AG04450 (cell line): ENCODE data around the gene GNA14. TPM values are rescaled to one million over a fixed set of nuclear protein-coding genes. Genes with fewer than 3 reads are reported as not detected.
A peak's percentile ranks its signal among the peaks of the same experiment; 100 is the strongest.

Experiments
- CTCF ChIA-PET: fragments of 300-600, 350-600 bp; formaldehyde crosslinking; extraction: SDS; loops from one replicate; lab custom pipeline; 2022; ENCODE audit warnings: antibody characterized with exemption, inconsistent platforms; lab: Charles Lee
- POLR2A ChIA-PET: fragments of 350-600 bp; formaldehyde crosslinking; extraction: SDS; loops from one replicate; lab custom pipeline; 2021; ENCODE audit warnings: antibody characterized with exemption, inconsistent platforms; lab: Yijun Ruan, JAX
- DNase-seq: peaks from one replicate; pipeline ENCODE4 v3.0.0-alpha.2; 2011; ENCODE audit warnings: low read depth, low spot score
- H3K27ac ChIP-seq: one replicate; pipeline ENCODE4 v1.5.1; 2012; ENCODE audit warnings: low read depth, low read length, control low read depth
- H3K27me3 ChIP-seq: one replicate; pipeline ENCODE4 v1.6.0; 2012; ENCODE audit warnings: low read length; ENCODE audit not compliant: control insufficient read depth, insufficient read depth
- H3K4me3 ChIP-seq: 2 replicates; pipeline ENCODE4 v1.5.1; 2011; ENCODE audit warnings: mild to moderate bottlenecking, low read depth, low read length, control low read depth
- H3K9me3 ChIP-seq: 2 replicates; pipeline ENCODE4 v1.5.1; 2012; ENCODE audit warnings: low read length; ENCODE audit not compliant: control insufficient read depth, insufficient read depth
- polyA plus RNA-seq: library from polyadenylated mRNA; depleted of rRNA; stranded (reverse); fragments of >200 nt; gene quantifications from 2 replicates; pipeline ENCODE4 v1.2.3, GENCODE V29; 2011
- TF ChIP-seq, protein P1 (sequence below): IDR thresholded peaks from 2 replicates; pipeline ENCODE4 v1.5.1; 2011; ENCODE audit warnings: low read depth, low read length, control low read depth, inconsistent platforms

Gene GNA14
- polyA plus RNA-seq, 1 experiment, result 0.11 TPM

DNA sequence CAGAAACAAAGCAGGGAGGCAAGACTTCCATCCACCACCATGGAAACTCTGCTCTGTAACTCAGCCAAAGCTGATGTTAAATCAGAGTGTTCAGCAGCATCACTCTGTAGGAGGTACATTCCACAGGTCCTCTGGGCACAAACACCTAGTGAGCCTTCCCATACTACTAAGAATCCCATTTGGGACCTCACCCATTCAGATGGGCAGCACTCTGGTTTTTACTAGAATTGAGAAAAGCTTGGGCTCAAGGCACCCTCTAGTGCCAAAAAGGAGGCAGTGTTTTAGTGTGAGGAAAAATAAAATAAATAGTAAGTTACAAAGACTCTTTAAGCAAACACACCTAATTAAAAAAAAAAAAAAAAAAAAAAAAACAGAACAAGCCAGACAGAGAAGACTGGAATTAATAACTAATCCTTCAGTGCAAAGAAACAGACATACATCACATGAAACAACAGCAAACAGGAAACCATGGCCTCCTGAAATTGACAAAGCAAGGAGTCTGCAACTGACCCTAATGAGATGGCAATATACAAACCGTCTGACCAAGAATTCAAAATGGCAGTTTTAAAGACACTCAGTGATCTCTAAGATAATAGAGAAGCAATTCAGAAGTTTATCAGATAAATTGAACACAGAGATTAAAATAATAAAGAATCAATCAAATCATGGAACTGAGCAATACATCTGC, 159.5 kb downstream of the GNA14 start:
- Histone ChIP-seq H3K4me3 (no peak overlapping the region), H3K27me3 (no peaks in the 10 kb centered on the region), H3K27ac (no peak overlapping the region), H3K9me3 (peaks cover 3% of the 10 kb centered on the region; the same call in 1 of the 2 replicates)
- TF ChIP-seq, protein P1, sequence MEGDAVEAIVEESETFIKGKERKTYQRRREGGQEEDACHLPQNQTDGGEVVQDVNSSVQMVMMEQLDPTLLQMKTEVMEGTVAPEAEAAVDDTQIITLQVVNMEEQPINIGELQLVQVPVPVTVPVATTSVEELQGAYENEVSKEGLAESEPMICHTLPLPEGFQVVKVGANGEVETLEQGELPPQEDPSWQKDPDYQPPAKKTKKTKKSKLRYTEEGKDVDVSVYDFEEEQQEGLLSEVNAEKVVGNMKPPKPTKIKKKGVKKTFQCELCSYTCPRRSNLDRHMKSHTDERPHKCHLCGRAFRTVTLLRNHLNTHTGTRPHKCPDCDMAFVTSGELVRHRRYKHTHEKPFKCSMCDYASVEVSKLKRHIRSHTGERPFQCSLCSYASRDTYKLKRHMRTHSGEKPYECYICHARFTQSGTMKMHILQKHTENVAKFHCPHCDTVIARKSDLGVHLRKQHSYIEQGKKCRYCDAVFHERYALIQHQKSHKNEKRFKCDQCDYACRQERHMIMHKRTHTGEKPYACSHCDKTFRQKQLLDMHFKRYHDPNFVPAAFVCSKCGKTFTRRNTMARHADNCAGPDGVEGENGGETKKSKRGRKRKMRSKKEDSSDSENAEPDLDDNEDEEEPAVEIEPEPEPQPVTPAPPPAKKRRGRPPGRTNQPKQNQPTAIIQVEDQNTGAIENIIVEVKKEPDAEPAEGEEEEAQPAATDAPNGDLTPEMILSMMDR, result peak; percentile 63
- no peak for DNase-seq
- POLR2A ChIA-PET, result no interaction called here
- CTCF ChIA-PET, result interaction anchor here (0.6 to 6.9 kb wide), 11 partner anchors 10 to 372 kb away, joined by 3 to 53 read pairs (median 5); no protein-coding TSS in a partner anchor

DNA sequence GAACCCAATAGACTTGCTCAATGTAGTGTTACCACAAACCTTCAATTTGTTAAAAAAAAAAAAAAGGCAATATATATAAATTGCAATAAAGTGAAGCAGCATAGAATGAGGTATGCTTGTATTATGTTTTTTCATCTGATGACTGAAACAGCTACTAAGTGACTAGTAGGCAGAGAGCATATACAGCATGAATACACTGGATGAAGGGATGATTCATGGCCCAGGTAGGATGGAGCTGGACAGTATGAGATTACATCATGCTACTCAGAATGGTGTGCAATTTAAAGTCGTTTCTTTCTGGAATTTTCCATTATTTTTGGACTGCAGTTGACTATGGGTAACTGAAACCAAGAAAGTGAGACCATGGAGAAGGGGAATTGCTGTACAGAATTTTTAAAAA, 161.2 kb downstream of the GNA14 start:
- Histone ChIP-seq H3K9me3 (peaks cover 3% of the 10 kb centered on the region; the same call in 1 of the 2 replicates), H3K4me3 (no peak overlapping the region), H3K27ac (no peak overlapping the region), H3K27me3 (no peaks in the 10 kb centered on the region)
- CTCF ChIA-PET, result interaction anchor here (0.7 to 6.9 kb wide), 5 partner anchors 20 to 560 kb away, joined by 3 to 53 read pairs (median 8); no protein-coding TSS in a partner anchor
- no peak for DNase-seq
- POLR2A ChIA-PET, result interaction anchor here (0.5 kb wide), 1 partner anchor 18 kb away, joined by 7 read pairs; no protein-coding TSS in a partner anchor
- TF ChIP-seq, protein P1, result no peak

DNA sequence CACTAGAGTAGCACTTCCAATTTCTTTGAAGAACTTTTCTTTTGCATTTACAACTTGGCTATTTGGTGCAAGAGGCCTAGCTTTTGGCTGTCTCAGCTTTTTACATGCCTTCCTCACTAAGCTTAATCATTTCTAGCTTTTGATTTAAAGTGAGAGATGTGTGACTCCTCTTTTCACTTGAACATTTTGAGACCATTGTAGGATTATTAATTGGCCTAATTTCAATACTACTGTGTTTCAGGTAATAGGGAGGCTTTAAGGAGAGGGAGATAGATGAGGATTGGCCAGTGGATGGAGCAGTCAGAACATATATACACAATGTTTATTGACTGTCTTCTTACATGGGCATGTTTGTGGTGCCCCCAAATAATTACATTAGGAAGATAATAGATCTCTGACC, 161.7 kb downstream of the GNA14 start:
- TF ChIP-seq, protein P1, result no peak
- DNase-seq, result no peak
- Histone ChIP-seq H3K27me3 (no peaks in the 10 kb centered on the region), H3K4me3 (no peak overlapping the region), H3K27ac (no peak overlapping the region), H3K9me3 (peaks cover 3% of the 10 kb centered on the region; the same call in 1 of the 2 replicates)
- ChIA-PET POLR2A (no interaction called here), CTCF (interaction anchor here (1.1 to 6.9 kb wide), 4 partner anchors 21 to 319 kb away, joined by 3 to 53 read pairs (median 7); no protein-coding TSS in a partner anchor)

DNA sequence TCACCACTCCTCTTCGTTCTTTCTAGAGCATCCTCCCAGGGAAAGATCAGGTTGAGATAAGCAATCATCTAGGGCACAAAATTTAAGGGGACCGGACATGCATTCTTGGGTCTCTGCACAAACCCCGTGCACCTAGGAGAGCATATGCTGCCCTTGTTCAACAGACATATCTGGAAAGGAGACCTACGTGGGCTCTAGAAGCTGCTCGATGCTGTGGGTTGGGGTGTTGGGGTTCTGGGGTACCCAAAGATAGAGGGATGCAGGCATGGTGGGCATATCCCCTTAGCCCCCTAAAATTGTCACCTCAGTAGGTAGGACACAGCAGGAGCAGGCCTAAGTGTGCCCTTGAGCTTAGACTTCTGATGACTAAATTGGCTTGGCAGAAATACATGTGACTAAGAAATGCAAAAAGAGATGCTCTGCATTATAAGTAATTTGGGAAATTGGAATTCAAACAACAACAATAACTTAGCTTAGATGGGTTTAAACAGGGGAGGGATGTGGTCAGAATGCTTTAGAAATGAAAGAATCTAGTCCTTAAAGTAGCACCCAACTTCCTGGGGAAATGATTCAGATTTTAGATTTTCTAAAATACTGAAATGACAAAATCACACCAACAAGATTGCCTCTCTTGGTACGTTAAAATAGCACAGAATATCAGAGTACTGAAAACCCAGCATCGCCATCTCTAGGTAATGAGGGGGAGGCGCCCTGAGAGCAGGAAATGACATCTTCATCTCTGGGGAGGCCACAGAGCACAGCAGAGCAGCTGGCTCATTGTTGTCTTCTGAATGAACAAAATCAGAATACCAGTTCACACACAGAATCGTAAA, 172.3 kb downstream of the GNA14 start:
- ChIA-PET CTCF (interaction anchor here (0.6 to 1.9 kb wide), 7 partner anchors 8 to 276 kb away, joined by 3 to 9 read pairs (median 3); no protein-coding TSS in a partner anchor), POLR2A (no interaction called here)
- Histone ChIP-seq H3K9me3 (no peaks in the 10 kb centered on the region), H3K27me3 (no peaks in the 10 kb centered on the region), H3K27ac (no peak overlapping the region), H3K4me3 (no peak overlapping the region)
- no peak for DNase-seq
- TF ChIP-seq, protein P1, result no peak
